Stimulated activated CD8-positive, alpha-beta memory T cell treated with anti-CD3 and anti-CD28 coated beads, Interleukin-2, amount 100 ng/mL, for 1 hour (primary cell): ENCODE measurements around the gene HOXC10.

Source experiments
- DNase-seq, 2 donors: peaks; one replicate each; pipeline ENCODE4 v3.0.0-alpha.2; 2020; ENCODE audit warnings: low read depth in 2 of 2

The HOXC10 gene

DNA sequence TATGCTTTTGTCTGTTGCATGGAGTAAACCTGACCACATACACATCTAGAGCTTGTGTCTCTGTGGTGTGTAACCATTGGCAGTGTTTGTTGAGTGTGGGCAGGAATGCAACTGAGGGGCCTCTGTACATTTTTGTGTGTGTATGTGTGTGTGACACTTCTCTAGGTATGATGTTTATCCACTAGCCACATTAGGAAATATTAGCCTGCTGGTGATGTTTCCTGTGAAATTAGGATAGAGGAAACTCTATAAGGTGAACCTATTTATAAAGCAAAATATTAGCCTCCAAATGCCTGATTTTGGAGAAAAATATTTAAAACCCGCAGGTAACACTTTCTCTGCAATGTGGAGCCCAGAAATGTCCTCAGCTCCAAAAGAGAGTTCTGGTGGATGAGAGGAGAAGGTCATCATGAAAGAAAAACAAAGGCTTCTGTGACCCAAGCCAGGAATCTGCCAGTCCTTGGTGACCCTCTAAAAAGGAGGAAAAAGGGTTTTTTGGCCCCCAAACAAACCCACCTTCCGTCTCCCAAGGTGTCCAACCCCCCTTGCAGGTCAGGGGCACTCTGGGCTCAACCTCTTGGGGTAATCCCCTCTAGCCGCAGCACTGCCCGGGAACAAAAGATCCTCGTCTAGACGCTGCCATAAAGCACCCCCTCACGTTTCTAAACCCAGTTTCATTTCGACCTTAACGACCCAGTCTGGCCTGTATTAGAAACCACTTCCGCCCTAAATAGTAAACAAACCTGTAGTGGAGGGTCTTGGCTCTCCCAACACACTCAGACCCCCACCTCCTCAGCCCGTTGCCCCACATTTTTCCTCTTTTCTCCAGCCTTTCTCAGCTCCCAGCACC lies 7.1 kb upstream of the HOXC10 start:
- no peak for DNase-seq

DNA sequence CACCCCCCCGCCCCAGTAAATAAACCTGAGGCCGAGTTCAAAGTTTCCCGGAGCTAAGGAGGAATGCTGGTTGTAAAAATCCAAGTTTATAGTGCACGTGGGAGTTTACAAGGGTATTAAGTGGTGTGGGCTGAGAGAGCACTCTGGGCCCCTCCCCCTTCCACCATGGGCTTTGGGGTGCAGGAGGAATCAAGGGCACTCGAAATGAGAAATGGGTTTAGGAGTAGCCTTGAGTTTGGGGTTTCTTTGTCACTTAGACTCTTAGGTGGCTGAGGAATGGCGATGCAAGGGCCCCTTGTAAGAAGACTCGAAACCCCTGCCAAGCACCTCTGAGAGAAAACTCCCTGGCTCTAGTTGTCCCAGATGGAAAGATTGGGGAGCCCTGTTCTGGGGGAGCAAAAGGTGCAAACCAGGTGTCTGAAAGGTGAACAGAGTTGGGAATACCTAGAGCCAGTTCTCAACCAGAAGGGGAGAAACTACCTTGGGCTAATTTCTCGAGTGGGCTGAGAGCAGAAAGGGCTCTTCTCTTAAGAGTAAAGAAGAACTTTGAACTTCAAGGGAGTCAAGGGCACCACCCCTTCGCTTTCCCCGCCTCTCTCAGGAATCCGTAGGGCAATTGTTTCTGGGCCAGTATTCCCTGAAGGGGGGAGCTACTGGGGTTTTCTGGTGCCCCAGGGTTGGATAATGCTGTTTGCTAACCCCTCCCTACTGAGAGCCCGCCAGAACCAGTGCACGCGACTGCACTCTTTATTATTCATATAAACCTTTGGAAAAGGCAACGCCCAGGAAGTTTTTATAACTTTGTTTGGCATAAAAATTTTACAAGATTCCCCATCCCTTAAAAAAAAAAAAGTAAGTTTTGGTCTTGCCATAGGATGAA lies 6.2 kb upstream of the HOXC10 start:
- DNase-seq: no peak

DNA sequence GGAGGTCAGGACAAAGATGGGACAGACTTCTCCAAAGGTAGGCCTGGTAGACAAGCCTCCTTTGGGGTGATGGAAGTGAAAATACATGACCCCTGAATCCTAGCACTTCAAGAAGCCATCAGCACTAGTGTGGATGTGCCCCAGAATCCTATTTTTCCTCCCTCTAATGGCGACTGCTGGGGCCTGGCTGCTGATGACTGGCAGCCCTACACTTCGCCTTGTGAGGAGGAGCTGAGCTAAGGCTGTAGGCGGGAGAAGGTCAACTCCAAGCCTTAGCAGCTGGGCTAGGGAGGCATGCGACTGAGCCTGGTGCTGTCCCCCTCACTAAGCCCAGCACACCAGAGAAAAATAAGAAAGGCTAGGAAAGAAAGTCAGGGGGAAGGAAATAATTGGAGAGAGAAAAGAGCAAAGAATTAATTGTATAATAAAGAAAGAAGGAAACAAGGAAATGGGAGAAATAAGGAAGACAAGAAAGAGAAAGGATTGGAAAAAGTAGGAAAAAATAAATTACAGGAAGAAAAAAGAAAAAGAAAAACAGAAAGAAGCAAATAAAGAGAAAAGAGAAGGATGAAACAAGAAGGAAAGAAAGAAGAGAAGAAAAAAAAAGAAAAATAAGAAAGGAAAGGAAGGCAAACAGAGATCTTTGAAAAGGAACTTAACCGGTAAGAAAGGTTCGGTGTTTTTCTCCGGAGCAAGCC lies 4.7 kb upstream of the HOXC10 start:
- DNase-seq: no peak

DNA sequence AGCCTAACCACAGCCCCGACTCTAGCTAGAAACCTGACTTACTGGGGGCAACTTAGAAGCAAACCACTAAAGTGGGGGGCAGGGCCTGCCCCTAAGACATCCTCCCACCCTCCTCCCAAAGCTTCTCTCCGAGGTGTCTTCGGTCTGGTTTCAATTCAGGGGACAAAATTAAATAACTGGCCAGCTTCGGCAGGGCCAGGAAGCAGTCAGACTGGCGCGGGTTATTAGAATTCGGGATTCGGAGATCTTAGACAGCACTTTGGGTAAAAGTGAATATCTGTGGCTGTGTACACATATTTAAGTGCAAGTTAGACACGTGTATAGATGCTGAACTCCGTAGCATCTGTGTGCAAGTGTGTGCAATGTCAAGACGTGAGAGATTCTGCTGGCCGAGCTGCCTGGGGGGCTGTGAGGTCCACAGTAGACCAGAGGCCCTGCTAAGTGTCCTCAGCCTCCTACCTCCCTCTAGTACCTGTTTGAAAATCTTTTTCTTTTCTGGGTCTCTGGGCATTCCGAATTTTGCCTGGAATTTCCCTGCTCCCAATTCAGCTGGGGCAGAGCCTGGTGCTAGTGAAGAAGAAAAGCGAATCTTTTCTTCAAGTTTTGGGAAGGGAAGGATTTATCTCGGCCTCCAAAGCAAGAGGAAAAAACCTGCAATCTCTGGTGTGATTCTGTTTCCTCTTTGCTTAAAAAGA lies 4.0 kb upstream of the HOXC10 start:
- DNase-seq: no peak

DNA sequence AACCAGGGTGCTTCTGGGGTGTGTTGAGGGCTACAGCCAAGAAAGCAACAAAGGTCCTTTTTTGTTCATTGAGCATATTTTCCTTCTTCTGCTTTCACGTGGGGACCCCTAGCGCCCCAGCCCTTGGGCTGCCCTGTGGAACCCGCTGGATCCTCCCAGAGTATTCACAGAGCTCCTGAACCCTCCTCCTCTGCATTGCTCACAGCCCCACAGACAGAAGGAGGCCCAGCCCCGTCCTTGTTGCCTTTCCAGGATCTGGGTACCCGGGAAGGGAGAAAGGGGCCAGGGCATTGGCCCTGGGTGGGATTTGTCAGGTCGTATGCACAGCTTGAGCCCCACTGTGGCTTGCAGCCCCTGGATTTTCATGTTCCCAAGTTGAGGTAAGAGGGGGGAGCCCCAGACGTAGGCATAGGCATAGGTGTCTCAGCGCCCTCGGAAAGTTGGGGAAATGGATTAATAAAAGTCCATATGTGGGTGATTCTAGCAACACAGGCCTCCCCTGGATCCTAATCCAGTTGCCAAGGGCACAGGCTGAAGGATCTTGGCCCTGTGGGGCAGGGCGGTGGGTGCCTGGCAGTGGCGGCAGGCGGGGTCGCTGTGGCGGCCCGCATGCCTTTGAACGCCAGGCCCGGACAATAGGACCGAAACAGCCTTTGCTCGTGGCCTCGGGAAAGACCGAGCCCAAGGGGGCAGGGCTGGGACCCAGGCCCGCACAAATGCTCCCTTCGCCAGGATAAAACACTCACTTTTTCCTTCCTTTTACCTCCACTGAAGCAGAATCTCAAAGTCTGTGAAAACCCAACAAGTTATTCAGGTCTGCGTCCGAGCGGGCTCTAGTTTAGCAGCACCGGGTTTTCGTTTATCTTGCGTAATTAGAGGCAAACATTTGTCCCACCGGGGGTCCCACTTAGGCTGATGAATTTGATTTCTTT lies 3.0 kb upstream of the HOXC10 start:
- no peak for DNase-seq

DNA sequence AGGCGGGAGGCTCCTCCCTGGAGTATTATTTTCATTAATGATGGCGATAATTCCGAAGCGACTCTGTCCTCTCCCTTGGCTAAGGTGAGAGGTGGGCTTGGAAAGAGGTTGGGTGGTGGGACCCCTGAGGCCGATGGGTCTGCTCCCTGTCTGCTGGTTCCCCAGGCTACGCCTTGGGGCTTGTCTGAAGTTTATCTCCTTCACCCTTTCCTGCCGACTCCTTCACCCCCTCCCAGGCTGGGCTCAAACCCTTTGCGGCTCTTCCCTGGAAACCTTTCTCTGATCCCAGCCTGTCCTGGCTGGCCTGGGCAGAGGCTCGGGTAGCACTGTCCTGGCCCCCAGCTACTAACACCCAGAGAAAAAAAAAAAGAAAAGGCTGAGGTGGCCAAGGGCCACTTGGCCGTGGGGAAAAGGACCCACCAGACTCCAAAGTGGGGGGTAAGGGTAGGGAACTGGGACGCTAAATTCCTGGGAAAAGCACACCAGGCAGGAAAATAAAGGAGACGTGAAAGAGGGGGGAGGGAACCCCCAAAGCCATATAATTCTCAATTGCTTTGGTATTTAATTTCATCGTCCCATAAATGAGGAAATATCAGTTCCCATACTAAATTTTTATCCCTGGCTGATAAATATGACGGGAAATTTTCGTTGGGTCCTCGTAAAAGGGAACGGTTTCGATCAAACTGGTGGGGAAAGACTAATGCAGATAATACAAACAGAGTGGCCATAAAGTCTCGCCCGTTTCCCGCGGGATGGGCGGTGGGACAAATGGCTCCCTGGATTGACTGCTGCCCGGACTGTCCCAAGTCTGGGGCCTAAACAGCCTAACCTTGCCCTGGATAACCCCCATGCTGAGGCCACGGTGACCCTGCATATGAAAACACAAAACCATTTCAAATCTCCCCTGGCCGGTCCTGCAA lies 2.0 kb upstream of the HOXC10 start:
- DNase-seq: no peak

DNA sequence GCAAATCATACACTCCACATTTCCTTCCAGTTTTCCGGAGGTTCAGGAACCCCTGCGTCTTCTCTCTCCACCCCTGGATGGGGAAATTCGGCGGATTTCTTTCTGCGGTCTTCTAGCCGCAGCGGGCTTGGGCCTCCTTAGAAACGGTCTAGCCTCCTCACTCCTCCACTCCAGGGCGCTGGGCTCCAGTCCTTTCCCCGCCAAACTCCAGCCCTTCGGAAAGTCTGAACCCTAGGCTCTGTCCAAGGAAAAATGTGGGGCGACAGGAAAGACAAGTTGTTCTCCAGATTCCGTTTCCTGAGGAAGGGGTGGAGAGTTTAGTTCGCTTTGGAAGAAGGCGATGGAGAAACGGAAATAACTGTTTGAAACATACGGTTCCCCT lies 1.4 kb upstream of the HOXC10 start:
- DNase-seq: no peak

DNA sequence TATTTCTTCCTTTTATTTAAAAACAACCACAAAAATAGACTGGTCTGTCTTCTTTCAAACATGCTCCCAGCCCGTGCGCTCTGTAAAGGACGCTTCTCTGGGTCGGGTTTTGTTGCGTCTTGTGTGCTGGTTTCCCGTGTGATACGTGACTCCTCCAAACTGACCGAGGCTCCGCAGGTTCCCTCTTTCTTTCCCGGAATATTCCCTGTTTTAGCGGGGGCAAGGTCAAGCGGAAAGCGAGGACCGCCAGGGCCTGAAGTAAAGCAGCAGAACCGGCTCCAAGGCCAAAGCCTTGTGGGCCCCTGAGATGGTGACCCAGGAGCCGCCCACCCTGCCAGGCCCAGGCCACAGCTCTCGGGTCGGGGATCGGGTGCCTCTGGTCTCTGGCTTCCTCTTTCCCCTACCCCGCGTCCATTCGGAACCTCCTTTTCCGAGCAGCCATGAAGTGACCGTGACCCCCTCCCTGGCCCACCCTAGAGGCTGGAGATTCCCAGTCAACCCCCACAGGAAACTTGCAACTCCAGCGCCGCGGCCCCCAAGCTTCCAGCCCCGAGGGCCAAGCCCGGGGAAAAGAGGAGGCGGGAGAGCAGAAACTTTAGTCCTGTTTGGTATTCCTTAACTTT lies 885 bp upstream of the HOXC10 start:
- DNase-seq: no peak

DNA sequence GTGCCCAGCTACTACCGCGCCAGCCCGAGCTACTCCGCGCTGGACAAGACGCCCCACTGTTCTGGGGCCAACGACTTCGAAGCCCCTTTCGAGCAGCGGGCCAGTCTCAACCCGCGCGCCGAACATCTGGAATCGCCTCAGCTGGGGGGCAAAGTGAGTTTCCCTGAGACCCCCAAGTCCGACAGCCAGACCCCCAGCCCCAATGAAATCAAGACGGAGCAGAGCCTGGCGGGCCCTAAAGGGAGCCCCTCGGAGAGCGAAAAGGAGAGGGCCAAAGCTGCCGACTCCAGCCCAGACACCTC lies 697 bp downstream of the HOXC10 start:
- DNase-seq: no peak

DNA sequence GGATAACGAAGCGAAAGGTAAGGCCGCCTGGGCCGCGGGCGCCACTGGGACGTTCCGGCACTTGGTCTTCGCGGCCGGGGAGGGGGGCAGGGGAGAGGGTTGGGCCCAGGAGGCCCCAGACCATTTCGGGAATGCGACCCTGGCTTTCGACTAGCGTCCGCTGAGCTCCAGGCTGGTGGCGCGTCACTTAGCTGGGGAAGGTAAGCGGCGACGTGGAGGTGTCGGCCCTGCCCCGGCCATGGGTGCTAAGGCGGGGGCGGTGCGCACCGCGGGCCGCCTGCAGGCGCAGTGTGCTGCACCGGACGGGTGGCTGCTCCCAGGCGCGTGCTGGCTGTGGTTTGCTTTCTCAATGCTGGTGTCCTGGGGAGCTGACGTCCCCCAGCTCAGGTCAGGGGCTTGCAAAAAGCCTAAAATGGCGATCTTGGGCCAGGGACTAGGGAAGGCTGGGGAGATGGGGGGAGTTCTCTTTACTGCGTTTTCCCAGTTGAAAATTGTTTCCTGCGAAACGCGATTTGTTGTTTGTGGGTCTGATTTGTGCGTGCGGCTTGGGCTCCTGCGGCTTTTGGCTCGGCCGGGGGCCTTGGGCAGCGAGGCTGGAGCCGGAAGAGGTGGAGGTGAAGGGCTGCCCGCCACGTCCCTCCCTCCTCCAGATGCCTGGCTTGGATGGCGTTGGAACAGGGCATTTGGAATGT lies 1.2 kb downstream of the HOXC10 start:
- DNase-seq: no peak

DNA sequence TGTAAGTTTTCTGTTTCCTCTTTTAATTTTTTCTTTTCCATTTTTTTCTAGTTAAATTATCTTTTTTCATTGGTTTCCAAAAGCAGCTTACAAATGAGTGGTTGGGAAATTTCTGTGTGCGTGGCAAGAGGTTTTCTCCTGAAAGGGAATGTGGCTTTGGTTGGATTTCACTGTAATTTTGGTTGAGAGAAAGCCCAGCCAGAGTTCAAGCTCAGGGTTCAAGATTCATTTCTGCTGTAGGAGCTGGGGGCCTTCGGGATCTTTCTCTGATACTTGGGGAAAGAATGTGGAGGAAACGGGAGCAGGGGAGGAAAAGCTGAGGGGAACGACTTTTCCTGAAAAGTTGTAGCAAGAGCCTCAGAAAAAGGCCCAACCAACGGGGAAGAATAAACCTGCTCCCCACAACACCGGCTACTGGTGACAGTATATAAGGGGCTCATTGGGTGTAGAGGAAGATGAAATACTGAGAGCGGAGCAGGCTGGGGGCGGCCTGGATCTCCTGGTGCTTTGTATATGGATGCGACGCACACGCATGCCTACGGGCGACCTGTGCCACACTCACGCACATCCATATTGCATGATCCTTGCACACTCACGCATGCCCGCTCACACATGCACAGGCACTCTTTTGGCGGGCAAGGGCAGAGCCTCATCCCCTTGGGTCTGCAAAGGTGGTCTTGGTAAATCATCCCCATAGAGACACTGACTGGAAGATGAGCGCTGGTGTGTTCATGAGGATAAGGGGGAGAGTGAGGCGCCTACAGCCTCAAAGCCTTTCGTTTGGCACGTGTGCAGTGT lies 1.9 kb downstream of the HOXC10 start:
- no peak for DNase-seq

DNA sequence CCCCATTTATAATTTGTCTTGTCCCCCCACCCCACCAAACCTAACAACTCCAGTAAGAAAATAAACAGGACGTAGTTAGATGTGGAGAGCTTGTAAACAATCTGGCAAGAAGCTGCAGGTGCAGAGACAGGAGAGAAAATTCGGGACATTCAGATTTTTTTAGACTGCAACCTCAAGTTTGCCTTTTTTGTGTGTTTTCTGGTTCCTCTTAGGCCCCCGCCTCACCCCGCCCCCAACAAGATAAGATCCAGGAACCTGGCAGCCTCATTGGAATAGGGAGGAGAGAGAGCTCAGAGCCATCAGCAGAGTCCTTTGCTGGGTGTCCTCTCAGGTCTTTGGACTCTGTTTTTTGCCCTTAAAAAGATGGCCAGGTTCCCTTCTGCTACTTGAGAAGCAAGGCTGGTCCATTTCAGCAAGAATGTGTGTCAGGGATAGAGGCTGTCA lies 2.9 kb downstream of the HOXC10 start:
- DNase-seq: no peak

DNA sequence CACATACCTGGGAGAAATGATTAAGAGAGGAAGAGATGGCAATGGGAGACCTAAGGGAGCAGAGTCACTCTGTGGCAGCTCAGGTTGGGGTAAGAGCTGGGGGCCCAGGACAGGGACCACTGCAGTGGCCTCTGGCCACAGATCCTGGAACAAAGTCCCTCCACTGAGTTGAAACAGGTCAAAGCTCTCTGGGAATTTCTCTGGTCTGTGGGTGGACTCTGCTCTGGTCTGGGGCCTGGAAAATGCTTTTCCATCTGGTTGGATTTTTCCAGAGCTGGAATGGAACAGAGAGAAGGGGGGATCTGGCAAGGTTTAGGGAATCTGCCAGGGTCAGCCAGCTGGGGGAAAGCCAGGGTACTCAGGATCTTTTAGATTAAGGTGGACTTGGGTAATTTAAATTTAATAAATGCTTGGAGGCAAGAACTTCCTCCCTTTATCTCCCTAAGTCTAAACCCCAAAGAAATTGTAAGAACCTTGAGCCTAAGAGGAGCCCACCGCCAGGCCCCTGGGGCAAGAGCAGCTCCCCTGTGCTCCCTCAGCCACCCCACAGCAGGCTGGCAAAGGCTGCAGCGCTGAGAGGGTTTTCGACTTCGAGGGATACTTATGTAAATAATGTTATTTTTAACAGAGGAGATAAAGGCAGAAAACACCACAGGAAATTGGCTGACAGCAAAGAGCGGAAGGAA lies 3.7 kb downstream of the HOXC10 start:
- no peak for DNase-seq

DNA sequence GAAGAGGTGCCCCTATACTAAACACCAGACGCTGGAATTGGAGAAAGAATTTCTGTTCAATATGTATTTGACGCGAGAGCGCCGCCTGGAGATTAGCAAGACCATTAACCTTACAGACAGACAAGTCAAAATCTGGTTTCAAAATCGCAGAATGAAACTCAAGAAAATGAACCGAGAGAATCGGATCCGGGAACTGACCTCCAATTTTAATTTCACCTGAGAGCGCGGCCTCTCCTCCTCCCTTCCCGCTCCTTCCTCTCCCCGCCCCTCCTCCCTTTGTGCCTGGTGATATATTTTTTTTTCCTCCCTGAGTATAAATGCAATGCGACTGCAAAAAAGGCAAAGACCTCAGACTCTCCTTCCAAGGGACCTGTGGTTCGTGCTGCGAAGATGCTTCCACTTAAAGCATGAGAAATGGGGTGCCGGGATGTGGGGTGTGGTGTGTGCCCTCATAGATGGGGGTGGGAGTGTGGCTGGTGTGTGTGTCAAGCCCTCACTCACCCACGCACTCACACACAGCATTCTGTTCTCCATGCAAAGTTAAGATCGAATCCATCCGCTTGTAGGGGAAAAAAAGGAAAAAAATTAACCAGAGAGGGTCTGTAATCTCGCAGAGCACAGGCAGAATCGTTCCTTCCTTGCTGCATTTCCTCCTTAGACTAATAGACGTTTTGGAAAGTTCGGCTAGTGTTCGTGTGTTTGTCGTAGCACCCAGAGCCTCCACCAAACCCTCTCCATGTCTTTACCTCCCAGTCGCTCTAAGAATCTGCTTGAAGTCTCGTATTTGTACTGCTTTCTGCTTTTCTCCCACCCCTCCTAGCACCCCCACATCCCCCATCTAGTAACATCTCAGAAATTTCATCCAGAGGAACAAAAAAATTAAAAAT lies 4.5 kb downstream of the HOXC10 start:
- DNase-seq: no peak

DNA sequence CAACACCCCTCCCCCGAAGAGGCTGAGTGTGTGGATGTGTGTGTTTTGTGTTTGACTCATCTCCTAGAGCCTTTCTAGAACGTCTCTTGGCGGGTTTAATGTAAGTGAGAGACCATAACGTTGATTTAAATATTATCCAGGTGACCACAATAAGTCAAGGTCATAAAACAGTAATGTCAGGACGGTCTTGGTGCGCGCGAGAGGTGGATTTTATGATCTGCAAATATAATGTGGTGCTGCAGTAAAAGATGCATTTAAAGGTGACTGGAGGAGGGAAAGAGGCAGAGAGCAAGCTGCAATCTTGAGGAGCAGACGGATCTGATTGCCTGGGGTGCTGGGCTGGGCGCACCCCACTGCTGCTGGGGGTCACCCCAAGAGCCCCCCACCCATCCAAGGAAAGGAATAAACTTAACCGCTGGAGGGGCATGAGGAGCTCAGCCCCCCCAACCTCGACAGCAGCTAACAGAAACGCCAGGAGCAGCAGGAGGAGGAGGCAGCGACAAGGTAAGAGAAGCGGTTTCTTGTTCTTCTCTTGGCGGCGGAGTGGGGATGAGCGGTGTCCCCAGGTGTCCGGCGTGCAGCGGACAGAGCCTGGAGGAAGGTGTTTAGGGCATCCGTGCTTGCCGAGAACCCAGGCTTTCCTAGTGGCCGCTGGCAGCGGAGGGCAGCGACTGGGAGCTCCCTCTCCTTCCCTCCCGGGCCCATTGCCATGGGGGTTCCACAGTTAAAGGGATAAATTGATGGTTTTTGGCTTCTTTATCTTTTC lies 5.5 kb downstream of the HOXC10 start:
- DNase-seq: no peak
